ENCODE results near the gene FSHR. TPM values are rescaled to one million over a fixed set of nuclear protein-coding genes. Genes with fewer than 3 reads are reported as not detected.

Gene FSHR
- total RNA-seq, 1 experiment from 2014 or later = not detected

DNA sequence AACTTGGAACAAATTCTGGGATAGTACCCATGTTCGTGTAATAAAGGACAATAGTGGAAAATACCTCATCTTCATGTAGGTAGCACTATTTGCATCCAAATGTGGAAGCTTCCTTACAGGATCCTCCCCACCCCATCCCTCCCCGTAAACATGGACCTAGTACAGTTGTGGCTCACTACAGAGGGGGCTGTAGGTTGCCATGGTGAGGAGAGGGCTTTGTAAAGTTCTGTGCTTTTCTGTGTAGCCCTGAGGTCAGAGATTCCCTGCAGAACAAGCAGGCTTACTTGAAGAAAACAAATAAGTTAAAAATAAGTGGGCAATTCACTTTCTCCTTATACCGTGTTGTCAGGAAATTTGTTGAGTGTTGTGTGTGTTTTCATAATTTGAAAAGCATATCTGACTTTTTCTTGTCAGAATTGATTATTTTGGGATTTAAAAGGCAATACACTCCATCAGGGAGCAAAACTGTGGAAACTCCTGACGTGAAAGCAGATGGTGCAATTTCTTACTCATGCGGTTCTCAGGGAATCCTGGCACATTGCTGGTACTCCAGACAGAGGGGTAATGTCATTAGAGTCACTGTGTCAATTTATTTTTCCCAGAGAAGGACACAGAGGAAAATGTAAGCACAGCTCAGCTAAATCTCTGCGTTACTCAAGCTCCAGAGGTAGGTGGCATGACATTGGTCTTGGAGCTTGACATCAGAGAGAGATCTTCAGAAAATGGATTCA lies 224.6 kb downstream of the FSHR start:
- Mint-ChIP-seq H3K36me3 (ENCODE audit: insufficient read depth, unreplicated experiment) (no peaks in the 10 kb centered on the region), H3K4me3 (ENCODE audit: unreplicated experiment) (no peak overlapping the region)
- no TSS peak for BruUV-seq (replicated peaks)

DNA sequence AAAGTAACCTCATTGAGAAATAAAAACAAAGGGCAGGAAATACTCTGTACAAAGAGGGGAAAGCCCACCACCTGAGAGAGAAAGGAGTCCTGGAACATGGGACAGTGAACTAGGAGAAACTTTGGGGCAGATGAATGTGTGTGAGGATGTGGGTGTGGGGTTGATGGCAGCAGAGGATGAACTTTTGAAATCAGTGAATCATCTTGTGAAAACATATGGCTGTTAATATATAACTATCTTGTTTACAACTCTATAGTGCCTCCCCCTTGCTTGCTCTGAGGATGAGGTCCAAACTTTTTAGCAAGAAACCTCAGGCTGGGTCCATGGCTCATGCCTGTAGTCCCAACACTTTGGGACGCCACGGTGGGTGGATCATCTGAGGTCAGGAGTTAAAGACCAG lies 227.0 kb downstream of the FSHR start:
- H3K27me3 Mint-ChIP-seq (ENCODE audit: insufficient read depth, unreplicated experiment) = no peaks in the 10 kb centered on the region
- BruUV-seq (replicated peaks) = no TSS peak
- no peak for DNase-seq (ENCODE audit: unreplicated experiment)
- no peaks in the 10 kb centered on the region for H3K9me3 Mint-ChIP-seq (ENCODE audit: unreplicated experiment)
- CTCF ChIA-PET = interaction anchor here (0.9 kb wide), 1 partner anchor 42 kb away, joined by 3 read pairs; no protein-coding TSS in a partner anchor
- no peak overlapping the region for H3K27ac Mint-ChIP-seq (ENCODE audit: low read depth, unreplicated experiment)
- TF ChIP-seq, protein P1, sequence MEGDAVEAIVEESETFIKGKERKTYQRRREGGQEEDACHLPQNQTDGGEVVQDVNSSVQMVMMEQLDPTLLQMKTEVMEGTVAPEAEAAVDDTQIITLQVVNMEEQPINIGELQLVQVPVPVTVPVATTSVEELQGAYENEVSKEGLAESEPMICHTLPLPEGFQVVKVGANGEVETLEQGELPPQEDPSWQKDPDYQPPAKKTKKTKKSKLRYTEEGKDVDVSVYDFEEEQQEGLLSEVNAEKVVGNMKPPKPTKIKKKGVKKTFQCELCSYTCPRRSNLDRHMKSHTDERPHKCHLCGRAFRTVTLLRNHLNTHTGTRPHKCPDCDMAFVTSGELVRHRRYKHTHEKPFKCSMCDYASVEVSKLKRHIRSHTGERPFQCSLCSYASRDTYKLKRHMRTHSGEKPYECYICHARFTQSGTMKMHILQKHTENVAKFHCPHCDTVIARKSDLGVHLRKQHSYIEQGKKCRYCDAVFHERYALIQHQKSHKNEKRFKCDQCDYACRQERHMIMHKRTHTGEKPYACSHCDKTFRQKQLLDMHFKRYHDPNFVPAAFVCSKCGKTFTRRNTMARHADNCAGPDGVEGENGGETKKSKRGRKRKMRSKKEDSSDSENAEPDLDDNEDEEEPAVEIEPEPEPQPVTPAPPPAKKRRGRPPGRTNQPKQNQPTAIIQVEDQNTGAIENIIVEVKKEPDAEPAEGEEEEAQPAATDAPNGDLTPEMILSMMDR (IDR thresholded peaks at IDR 0.05; ENCODE audit: unreplicated experiment) = no peak
- POLR2A ChIA-PET = interaction anchor here (0.6 kb wide), 1 partner anchor 329 kb away, joined by 3 read pairs; no protein-coding TSS in a partner anchor
- intact Hi-C loops (cut with micrococcal nuclease) = no loop called here
- H3K36me3 Mint-ChIP-seq (ENCODE audit: insufficient read depth, unreplicated experiment) = no peaks in the 10 kb centered on the region
- H3K4me1 Mint-ChIP-seq (ENCODE audit: insufficient read depth, unreplicated experiment) = no peaks in the 10 kb centered on the region
- no peak overlapping the region for H3K4me3 Mint-ChIP-seq (ENCODE audit: unreplicated experiment)

More for the DNA sequence above, 224.6 kb downstream of the FSHR start:
- Mint-ChIP-seq H3K4me1 (ENCODE audit: insufficient read depth, unreplicated experiment) (no peaks in the 10 kb centered on the region), H3K27me3 (ENCODE audit: insufficient read depth, unreplicated experiment) (no peaks in the 10 kb centered on the region), H3K27ac (ENCODE audit: low read depth, unreplicated experiment) (no peak overlapping the region), H3K9me3 (ENCODE audit: unreplicated experiment) (peaks cover 7% of the 10 kb centered on the region)
- TF ChIP-seq, protein P1 (IDR thresholded peaks at IDR 0.05; ENCODE audit: unreplicated experiment) = no peak
- ChIA-PET CTCF (interaction anchor here (0.5 to 0.6 kb wide), 2 partner anchors 233 to 1976 kb away, joined by 3 to 4 read pairs; no protein-coding TSS in a partner anchor), POLR2A (no interaction called here)
- DNase-seq (ENCODE audit: unreplicated experiment) = peak; percentile 8
- intact Hi-C loops (cut with micrococcal nuclease) = no loop called here

DNA sequence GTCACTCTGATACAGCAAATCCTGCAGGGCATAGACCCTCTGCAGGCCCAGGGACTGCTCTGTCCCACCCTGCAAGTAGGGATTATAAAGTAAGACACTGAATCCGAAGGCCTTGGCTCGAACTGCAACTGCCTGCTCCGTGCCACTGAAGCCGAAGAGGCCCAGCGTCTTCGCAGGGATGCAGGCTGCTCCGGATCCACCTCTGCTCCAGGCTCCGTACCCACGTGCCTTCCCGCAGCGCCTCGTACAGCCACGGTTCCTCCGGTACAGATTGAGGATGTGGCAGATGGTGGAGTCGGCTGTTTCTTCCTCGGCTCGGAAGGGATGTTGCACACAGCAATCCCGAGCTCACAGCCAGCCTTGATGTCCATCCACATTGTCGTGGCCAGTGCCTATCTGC lies 238.4 kb downstream of the FSHR start:
- H3K27me3 Mint-ChIP-seq (ENCODE audit: insufficient read depth, unreplicated experiment) = no peaks in the 10 kb centered on the region
- H3K4me3 Mint-ChIP-seq (ENCODE audit: unreplicated experiment) = no peak overlapping the region
- no peaks in the 10 kb centered on the region for H3K4me1 Mint-ChIP-seq (ENCODE audit: insufficient read depth, unreplicated experiment)
- H3K27ac Mint-ChIP-seq (ENCODE audit: low read depth, unreplicated experiment) = no peak overlapping the region
- no TSS peak for BruUV-seq (replicated peaks)
- CTCF ChIA-PET = no interaction called here
- TF ChIP-seq, protein P1 (IDR thresholded peaks at IDR 0.05; ENCODE audit: unreplicated experiment) = no peak
- H3K36me3 Mint-ChIP-seq (ENCODE audit: insufficient read depth, unreplicated experiment) = no peaks in the 10 kb centered on the region
- H3K9me3 Mint-ChIP-seq (ENCODE audit: unreplicated experiment) = peaks cover 9% of the 10 kb centered on the region
- DNase-seq (ENCODE audit: unreplicated experiment) = no peak
- POLR2A ChIA-PET = no interaction called here
- intact Hi-C loops (cut with micrococcal nuclease) = no loop called here

DNA sequence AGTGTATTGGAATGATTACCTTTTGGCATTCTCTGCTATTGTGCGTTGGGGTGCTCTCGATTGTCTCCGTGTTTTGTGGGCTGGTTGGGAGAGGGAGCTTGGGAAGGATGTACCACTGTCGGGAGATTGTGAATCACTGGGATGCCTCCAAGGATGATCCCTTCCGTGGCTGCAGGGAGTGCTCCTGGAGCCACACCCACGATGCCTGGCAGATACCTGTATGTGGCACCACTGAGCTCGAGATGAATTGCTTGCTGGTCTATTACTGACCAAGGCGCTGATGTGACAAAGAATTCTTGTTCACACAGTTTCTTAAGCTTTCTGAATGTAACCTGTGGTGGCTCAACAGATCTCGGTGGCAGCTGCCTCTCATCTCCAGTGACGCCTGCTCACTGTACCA lies 239.1 kb downstream of the FSHR start:
- intact Hi-C loops (cut with micrococcal nuclease) = no loop called here
- Mint-ChIP-seq H3K9me3 (ENCODE audit: unreplicated experiment) (peaks cover 9% of the 10 kb centered on the region), H3K4me1 (ENCODE audit: insufficient read depth, unreplicated experiment) (no peaks in the 10 kb centered on the region), H3K36me3 (ENCODE audit: insufficient read depth, unreplicated experiment) (no peaks in the 10 kb centered on the region), H3K27ac (ENCODE audit: low read depth, unreplicated experiment) (no peak overlapping the region), H3K4me3 (ENCODE audit: unreplicated experiment) (no peak overlapping the region), H3K27me3 (ENCODE audit: insufficient read depth, unreplicated experiment) (no peaks in the 10 kb centered on the region)
- CTCF ChIA-PET = no interaction called here
- POLR2A ChIA-PET = no interaction called here
- TF ChIP-seq, protein P1 (IDR thresholded peaks at IDR 0.05; ENCODE audit: unreplicated experiment) = no peak
- no peak for DNase-seq (ENCODE audit: unreplicated experiment)
- no TSS peak for BruUV-seq (replicated peaks)

All from MCF 10A (cell line).